GM18858 (cell line): ENCODE measurements around the gene STK25.
"Not testable (repeated sequence)": the region's sequence is repeated elsewhere in the genome, so short reads cannot be mapped to it uniquely, and the experiment has no call there.

Experiments used
- ATAC-seq: cut with Tn5 transposase; IDR thresholded peaks from one replicate; pipeline ENCODE4 v1.9.1; 2021; ENCODE audit not compliant: unreplicated experiment

The STK25 gene

DNA sequence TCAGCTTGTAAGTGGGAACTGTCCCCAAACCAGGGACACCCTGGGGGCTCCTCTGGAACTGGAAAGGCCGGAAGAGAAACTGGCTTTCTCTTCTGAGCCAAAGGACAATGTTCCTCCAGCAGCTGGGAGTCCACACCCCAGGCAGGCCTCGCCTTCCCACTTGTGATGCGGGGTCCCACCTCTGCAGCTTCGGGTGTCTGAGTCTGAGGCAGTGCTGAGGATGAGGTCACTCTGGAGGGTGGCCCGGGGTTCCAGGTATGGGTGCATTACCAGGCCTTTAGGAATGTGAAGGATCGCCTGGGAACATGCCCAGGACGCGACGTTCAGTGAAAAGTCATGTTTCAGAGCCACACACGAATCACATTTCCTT lies 32.0 kb upstream of the STK25 start:
- ATAC-seq, result no peak

DNA sequence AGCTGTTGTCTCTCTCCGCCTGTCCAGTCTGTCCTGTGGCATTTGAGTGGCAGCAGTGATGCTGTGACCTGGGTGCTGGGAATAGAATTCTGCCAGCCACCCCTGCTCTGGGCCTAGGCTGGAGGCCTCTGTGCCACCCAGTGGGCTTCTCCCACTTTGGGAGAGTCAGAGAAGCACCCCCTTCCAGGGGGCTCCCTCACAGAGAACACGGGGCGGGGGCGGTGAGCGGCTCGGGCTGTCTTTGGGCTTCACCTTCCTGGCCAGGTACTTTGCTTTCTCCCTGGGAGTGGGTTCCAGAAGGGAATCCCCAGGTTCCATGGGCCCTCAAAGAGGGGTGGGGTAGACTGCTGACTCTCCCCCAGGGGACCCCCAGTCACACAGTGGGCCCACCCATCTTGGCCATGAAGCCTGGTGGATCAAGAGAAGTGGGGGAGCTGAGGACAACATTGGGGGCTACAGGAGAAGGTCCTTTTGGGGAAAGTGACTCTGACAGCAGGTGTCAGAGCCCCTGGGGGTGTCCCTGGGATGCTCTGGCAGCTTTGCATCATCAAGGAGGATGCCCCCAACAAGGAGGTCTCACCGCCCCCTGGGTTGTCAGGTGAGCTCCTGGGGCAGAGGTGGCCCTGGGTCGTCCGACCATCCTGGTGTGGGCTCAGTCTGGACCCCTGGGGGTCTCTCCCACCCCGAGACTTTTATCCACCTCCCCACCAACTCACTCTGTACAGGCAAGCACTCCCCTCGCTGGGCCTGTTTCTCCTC lies 31.4 kb upstream of the STK25 start:
- ATAC-seq, result no peak

DNA sequence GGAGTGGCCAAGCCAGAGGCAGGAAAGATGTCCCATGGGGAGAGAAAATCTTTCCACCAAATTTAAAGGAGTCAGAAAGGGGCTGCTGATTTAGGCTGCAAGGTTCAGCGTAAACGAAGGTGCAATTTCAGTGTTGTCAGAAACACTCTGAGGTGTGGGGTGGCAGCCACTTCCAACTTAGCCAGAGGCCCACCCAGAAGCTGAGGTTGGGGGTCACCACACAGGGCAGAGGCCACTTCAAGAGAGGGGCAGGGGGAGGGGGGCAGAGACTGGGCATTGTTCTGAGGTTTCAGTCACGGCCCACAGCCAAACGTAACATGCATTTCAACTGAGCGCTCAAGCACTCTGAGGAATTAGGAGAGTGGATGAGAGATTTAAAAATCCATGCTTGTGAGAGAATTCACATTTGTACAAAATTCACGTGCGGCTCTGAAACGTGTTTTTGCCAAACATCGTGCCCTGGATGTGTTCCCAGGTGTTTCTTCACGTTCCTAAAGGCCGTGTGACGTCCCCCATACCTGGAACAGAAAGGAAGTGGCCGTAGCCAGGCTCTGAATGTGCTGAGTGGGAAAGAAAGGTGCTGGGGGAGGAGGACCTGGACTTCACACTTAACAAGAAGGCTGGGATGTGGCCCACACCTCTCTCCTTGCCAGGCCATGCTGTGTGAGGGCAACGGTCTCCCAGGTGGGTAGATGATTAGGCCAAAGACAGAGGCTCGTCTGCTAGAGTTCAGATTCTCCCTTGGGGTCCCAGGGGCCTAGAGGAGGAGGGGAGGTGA lies 30.6 kb upstream of the STK25 start:
- no peak for ATAC-seq

DNA sequence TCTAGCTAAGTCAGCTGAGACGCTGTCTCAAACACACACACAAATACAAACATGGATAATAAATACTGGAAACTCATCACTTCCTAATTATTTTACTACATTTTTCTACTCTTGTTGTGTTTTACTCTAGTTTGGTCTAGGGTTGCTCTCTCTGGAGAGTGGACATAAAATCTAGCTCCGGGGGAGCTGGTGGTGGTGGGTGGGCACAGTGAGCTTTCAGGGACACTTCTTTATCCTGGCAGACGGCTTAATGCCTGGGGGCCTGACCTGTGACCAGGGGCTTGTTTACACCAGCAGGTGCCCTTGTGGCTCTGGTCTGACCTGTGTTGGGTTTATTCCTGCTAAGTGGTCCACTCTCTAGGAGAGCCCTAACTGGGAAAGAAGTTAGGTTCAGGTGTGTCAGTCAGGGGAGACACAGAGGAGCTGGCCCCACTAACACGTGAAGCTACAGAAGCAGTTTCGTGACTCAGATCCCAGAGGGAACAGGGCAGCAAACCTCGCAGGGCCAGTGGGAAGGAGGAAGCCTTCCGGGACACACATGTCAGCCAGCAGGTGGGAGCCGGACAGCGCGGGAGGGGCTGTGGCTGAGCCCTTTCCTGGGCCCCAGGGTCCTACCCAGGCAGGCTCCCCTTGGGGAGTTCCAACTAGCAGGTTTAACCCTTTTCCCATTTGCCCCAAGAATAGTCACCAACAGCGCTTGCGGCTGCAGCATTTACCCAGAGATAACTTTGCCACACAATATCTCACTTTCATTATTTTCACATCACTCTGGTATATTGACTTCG lies 27.7 kb upstream of the STK25 start:
- ATAC-seq, result no peak

DNA sequence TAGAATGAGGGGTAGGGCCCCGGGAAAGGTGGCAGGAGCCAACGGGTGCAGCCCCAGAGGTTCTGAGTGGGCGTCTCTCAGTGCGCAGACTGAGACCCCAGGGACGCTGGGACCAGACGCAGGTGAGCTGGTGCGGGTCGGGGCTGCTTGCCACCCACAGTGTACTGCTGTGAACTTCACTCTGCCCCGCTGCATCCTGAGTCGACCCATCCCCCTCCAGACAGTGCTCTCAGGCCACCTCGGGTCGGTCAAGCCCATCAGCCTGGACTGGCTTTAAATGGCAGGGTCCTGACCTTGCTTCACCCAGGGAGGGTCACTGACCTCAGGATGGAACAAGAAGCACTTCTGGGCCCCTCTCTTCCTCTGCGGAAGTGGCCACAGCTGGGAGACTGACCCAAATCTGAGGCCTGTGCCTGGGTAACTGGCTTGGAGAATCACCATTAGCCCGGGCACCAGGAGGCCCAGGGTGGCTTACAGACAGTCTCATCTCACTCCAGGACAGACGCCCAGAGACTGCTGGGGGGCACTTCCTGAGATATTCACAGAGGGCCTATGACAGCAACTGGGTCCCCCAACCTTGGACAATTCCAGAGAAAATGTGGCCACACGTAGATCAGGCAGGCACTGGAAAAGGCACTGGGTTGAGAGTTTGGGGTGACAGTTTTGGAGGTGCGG lies 26.5 kb upstream of the STK25 start:
- ATAC-seq, result no peak

DNA sequence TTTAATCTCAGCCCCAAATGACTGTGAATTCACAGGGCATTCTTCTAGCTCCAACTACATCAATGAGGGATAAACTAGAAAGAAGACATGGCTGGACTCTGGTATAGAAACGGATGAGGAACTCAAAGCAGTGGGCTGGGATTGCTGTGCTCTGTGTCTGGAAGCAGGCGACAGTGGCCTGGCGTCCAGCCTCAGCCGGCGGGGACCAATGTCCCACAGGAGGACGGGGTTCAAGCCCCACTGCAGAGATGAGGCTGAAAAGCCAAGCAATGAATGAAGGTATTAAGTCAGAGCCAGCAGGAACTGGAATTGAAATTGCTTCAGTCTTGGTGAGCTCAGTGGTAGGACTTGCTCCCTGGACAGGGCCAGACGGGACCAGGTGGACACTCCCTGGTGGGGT lies 25.9 kb upstream of the STK25 start:
- no peak for ATAC-seq

DNA sequence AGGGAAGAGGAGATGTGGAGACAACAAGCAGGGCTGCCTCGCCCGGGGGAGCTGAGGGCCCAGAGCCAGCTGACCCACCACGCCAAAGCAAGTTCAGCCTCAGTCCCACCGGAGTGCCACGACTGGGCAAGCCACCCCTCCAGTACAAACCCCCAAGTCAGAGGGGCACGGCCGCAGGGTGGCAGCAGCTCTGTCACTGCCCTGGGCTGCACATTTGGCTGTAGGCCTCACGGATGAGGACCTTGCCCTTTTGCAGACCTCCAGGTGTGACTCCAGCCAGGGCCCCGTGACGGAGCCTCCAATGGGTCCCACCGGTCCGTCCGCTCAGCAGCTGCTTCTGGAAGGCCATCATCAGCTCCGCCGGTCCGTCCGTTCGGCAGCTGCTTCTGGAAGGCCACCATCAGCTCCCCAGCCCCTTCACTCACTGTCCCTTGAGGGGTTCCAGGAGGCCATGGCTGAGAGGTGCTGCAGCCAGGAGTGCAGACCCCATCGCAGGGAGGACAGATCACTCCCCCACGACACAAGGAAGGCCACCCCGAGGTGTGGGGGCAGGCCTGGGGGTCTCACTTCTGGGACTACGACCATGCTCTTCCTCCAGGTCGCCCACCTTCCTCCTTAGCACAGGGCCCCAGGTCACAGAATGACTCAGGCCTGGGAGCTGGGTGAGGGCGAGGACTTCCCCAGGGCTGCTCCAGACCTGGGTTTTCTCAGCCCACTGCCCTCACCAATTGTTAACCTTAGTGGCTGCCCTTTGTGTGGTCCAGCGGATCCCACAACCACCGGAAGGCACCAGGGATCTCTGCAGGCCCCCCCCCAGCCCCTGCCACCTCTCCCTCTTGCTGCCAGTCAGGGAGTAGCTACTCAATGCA lies 24.6 kb upstream of the STK25 start:
- no peak for ATAC-seq

DNA sequence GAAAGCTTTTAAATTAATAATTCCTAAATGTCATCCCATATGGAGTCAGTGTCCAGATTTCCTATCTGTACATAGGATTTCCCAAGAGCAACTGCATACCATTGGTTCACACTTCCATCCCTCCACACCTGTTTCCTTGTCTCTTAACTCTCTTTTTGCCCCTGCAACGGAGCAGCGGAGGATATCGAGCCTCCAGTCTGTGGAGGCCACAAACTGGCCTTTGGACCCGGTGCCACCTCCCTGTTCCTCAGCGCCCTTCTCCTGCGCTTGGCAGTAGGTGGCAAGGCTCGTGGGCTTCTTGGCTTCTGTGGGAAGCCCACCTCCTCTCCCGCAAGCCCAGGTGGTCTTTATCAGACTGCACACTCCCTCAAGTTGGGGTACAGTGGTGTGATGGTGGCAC lies 23.8 kb upstream of the STK25 start:
- no peak for ATAC-seq

DNA sequence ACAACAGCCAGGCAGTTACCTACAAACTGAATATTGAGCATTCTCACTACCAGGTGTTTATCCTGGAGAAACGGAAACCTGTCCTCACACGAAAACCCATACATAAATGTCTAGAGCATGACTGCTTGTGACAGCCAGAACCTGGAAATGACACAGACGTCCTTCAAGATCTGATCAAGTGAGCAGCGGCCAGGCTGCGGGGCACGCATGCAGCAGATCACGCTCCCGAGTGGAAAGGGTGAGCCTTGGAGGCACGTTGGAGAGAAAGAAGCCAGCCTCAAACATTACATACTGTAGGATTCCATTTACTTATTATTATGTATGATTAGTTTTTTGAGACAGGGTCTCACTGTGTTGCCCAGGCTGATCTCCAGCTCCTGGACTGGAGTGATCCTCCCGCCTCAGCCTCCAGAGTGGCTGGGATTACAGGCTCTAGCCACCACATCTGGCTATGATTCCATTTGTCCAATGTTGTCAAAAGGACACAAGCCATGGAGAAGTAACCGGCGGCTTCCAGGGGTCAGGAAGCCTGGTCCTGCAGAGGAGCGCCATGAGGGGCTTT lies 22.9 kb upstream of the STK25 start:
- ATAC-seq, result no peak

DNA sequence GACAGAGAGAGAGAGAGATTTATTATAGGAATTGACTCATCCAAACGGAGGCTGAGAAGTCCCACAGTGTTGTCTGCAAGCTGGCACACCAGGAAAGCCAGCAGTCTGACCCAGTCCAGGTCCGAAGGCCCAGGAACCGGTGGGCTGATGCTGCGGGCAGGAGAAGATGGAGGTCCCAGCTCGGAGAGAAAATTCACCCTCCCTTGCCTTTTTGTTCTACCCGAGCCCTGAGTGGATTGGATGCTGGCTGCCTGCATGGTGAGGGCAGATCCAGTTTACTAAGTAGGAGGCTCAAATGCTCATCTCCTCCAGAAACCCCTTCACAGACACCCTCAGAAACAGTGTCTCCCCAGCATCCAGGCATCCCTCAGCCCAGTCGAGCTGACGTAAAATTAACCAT lies 22.2 kb upstream of the STK25 start:
- no peak for ATAC-seq

DNA sequence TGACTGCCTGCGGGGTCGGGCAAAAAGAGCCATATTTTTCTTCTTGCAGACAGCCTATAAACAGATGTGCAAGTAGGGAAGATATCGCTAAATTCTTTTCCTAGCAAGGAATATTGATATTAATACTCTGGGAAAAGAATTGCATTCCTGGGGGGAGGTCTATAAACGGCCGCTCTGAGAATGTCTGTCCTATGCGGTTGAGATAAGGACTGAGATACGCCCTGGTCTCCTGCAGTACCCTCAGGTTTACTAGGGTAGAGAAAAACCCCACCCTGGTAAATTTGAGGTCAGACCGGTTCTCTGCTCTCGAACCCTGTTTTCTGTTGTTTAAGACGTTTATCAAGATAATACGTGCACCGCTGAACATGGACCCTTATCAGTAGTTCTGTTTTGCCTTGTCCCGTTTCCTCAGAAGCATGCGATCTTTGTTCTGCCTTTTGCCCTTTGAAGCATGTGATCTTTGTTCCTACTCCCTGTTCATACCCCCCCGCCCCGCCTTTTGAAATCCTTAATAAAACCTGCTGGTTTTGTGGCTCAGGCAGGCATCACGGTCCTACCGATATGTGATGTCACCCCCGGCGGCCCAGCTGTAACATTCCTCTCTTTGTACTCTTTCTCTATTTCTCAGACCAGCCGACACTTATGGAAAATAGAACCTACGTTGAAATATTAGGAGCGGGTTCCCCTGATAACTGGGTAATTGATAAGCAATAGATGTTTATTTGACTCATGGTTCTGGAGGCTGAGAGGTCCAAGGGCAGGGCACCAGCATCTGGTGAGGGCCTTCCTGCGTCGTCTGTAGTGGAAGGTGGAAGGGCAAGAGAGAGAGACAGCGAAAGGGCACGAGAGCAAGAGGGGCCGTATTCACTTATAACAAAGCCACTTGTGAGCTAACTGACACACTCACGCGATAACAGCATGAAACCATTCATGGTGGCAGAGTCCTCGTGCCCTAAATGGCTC lies 17.7 kb upstream of the STK25 start:
- ATAC-seq, result not testable (repeated sequence)

DNA sequence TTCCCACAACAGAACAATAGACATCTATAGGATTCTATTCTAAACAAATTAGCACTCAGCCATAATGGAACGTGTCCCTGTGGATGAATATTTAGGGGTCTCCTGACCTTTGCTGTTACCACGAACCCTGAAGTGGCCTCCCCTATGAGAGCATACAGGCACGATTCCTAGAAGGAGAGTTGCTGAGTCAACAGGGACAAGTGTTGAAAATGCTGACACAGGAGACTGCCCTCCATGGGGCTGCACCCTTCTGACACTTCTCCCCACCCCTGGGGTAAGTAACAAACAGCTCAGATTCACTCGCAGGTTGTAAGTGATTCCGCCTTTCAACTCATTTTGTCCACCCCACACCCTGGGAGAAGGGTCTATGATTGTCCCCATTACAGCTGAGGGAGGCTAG lies 14.1 kb upstream of the STK25 start:
- no peak for ATAC-seq

DNA sequence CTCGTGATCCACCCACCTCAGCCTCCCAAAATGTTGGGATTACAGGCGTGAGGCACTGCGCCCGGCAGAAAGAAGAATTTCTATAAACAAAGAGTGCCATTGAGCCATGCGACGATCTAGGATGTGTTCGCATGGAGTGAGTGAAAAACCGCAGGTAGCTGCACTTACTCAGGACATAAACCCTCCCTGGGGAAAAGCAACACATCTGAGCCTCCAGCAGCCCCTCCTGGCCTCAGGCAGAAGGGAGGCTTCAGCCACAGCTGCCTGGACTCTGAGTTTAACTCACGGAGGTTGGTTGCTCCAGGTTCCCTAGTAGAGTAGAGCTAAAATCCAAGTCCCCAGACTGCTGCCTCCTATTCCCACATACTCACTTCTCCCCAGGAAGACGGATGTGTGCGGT lies 11.3 kb upstream of the STK25 start:
- no peak for ATAC-seq

DNA sequence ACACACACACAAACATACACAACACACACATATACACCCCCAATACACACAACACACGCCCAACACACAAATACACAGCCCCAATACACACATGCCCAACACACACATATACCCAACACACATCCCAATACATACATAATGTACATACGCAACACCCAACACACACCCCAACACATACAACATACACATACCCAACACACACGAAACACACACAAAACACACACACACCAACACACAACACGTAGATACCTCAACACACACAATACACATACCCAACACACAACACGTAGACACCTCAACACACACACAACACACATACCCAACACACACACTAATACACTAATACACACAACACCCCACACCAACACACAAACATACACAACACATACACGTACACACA lies 8.9 kb upstream of the STK25 start:
- ATAC-seq, result no peak

DNA sequence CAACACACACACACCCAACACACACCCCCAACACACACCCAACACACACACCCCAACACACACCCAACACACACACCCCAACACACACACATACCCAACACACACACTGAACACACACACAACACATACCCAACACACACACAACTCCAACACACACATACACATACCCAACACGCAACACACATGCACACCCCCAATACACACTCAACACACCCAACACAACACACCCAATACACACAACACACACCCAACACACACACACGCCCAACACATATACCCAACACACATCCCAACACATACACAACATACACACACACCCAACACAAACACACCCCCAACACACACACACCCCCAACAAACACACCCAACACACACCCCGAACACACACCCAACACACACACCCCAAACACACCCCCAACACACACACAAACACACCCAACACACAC lies 8.2 kb upstream of the STK25 start:
- no peak for ATAC-seq

DNA sequence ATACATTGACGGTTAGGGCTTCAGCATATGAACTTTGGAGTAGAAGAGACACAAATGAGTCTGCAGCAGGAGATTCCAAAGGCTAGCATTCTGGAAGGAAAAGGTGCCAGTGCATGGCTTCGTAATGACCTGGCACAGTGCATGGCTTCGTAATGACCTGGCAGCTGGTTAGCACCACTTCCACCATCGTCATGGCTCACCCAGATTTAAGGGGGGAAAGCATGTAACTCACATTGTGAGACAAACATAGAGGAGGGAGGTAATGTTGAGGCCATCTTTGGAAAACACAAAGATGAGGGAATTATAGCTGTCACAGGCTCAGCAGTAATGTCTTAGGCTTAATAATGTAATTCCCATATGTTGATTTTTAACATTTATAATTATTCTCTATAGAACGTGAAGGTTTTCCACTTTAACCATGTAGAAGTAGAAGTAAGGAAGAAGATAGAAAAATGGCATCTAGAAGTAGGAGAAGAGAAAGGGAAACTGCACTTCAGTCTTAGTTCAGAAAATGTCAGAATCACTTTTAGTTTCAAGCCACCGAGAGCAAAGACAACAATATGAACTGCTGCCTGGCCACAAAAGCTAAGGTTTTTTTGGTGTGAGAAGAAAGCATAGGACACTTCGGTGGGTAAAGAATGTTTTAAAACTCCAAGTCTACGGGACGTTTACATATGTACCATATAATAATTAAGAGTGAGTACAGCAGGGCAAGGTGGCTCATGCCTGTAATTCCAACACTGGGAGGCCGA lies 6.8 kb upstream of the STK25 start:
- ATAC-seq, result no peak

DNA sequence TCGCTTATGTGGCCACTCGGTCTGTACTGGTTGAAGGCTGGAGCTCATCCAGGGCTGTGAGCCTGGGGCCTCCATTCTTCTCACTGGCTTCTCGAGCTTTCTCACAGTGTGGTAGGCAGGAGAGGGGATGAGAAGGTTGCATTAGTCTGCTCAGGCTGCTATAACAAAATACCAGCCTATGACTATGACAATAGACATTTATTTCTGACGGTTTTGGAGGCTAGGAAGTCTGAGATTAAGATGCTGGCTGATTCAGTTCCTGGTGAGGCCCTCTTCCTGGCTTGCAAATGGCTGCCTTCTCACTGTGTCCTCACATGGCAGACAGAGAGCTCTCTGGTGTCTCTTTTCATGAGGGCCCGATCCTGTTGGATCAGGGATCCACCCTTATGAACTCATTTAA lies 6.2 kb upstream of the STK25 start:
- no peak for ATAC-seq

DNA sequence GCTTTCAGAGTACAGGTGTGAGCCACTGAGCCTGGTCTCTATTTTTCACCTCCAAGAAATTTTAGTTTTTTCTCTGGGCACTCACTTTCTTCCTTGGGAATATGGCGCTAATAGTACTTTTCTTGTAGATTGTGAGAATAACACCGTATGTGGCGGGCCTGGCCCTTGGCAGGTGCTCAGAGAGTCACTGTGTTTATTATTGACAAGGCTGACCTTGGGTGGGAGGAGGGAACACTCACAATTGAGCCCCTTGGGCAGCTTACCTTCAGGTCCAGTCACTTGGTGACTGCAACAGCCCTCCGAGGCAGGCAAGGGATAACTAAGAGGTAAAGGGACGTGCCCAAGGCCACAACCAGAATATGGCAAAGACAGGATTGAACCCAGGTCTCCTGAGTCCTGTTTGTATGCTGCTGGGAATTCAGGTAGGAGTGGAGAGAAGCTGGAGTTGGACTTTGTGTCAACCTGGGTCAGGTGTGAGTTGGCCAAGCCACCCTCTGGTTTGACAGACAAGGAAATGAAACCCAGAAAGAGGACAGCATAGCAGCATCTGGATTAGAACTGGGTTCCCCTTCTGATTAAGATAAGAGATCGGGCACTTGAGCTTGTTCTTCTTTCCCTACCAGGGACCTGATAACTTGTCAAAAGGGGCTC lies 2.8 kb upstream of the STK25 start:
- no peak for ATAC-seq
